Measurements from ENCODE around the gene OR7G3.

Gene OR7G3

DNA sequence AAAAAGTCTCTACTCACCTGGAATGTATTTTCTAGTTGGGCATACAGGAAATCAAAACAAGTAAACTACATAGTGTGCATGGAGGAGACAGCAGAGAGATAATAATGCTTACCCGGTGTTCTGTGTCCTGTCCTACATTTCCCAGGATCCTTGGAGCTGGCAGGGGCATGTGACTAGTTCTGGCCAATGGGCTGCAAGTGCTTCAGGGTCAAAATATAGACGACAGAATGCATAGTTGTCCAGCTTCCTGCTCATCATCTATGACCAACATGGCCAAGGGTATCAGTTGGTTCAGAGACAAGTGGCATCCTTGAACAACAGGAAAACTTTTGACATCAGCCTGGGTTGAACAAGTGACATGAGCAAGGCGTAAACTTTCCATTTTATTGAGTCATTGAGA lies 21.9 kb upstream of the OR7G3 start:
- Histone ChIP-seq H3K4me3 (ENCODE audit: low read length) (no peak overlapping the region), H4K20me1 (ENCODE audit: insufficient read depth, low read length) (no peaks in the 10 kb centered on the region), H3K4me2 (ENCODE audit: low read depth, low read length) (no peak overlapping the region), H3K4me1 (ENCODE audit: low read length) (no peaks in the 10 kb centered on the region), H3K36me3 (replicated peaks; ENCODE audit: insufficient read depth, low read length) (peaks cover 28% of the 10 kb centered on the region), H3F3A (ENCODE audit: insufficient read depth, low read length) (no peaks in the 10 kb centered on the region), H3K27ac (ENCODE audit: low read length) (no peak overlapping the region), H2AFZ (ENCODE audit: low read length) (no peak overlapping the region), H3K9me3 (replicated peaks; ENCODE audit: insufficient read depth, low read length) (peaks cover 4% of the 10 kb centered on the region; the same call in 1 of the 2 replicates), H3K9ac (ENCODE audit: low read length) (no peak overlapping the region), H3K79me2 (ENCODE audit: low read length) (peaks cover 96% of the 10 kb centered on the region), H3K27me3 (replicated peaks; ENCODE audit: insufficient read depth, low read length) (no peaks in the 10 kb centered on the region), H3K9me2 (replicated peaks; ENCODE audit: insufficient read depth, low read length) (no peaks in the 10 kb centered on the region)
- TF ChIP-seq, protein P1, sequence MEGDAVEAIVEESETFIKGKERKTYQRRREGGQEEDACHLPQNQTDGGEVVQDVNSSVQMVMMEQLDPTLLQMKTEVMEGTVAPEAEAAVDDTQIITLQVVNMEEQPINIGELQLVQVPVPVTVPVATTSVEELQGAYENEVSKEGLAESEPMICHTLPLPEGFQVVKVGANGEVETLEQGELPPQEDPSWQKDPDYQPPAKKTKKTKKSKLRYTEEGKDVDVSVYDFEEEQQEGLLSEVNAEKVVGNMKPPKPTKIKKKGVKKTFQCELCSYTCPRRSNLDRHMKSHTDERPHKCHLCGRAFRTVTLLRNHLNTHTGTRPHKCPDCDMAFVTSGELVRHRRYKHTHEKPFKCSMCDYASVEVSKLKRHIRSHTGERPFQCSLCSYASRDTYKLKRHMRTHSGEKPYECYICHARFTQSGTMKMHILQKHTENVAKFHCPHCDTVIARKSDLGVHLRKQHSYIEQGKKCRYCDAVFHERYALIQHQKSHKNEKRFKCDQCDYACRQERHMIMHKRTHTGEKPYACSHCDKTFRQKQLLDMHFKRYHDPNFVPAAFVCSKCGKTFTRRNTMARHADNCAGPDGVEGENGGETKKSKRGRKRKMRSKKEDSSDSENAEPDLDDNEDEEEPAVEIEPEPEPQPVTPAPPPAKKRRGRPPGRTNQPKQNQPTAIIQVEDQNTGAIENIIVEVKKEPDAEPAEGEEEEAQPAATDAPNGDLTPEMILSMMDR (IDR thresholded peaks at IDR 0.05; ENCODE audit: low read length): no peak
- TF ChIP-seq EZH2phosphoT487 (IDR thresholded peaks at IDR 0.05; ENCODE audit: low read length) (no peak), EZH2 (optimal IDR thresholded peaks at IDR 0.05; ENCODE audit: low read depth, low read length) (no peak)
- no peak for DNase-seq

DNA sequence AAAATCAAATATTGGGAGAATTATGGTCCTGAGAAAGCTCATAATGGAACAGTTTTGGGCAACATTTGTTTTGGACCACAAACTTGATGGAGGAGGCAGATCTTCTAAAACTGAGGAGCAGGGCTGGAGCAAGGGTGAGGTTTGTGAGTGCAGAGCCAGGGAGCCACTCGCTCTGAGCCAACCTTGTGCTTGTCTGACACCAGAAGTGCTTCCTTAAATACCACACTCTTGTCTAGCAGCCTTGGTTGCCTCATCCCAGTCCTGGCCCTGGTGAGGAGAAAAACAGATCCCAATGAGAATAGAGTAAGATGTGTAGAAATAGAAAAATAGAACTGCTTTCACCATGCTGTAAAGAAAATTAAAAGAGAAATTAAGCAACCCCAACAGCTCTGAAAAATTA lies 20.1 kb upstream of the OR7G3 start:
- no peak overlapping the region for H3K4me3 ChIP-seq (ENCODE audit: low read length)
- peaks cover 96% of the 10 kb centered on the region for H3K79me2 ChIP-seq (ENCODE audit: low read length)
- peaks cover 28% of the 10 kb centered on the region for H3K36me3 ChIP-seq (replicated peaks; ENCODE audit: insufficient read depth, low read length)
- no peak overlapping the region for H2AFZ ChIP-seq (ENCODE audit: low read length)
- no peaks in the 10 kb centered on the region for H4K20me1 ChIP-seq (ENCODE audit: insufficient read depth, low read length)
- DNase-seq: no peak
- H3F3A ChIP-seq (ENCODE audit: insufficient read depth, low read length): no peaks in the 10 kb centered on the region
- no peaks in the 10 kb centered on the region for H3K4me1 ChIP-seq (ENCODE audit: low read length)
- no peak overlapping the region for H3K9ac ChIP-seq (ENCODE audit: low read length)
- no peaks in the 10 kb centered on the region for H3K27me3 ChIP-seq (replicated peaks; ENCODE audit: insufficient read depth, low read length)
- no peak overlapping the region for H3K27ac ChIP-seq (ENCODE audit: low read length)
- no peak overlapping the region for H3K4me2 ChIP-seq (ENCODE audit: low read depth, low read length)
- H3K9me3 ChIP-seq (replicated peaks; ENCODE audit: insufficient read depth, low read length): peaks cover 4% of the 10 kb centered on the region; the same call in 1 of the 2 replicates
- no peaks in the 10 kb centered on the region for H3K9me2 ChIP-seq (replicated peaks; ENCODE audit: insufficient read depth, low read length)
- TF ChIP-seq, protein P1 (IDR thresholded peaks at IDR 0.05; ENCODE audit: low read length): no peak
- TF ChIP-seq EZH2phosphoT487 (IDR thresholded peaks at IDR 0.05; ENCODE audit: low read length) (no peak), EZH2 (optimal IDR thresholded peaks at IDR 0.05; ENCODE audit: low read depth, low read length) (no peak)

DNA sequence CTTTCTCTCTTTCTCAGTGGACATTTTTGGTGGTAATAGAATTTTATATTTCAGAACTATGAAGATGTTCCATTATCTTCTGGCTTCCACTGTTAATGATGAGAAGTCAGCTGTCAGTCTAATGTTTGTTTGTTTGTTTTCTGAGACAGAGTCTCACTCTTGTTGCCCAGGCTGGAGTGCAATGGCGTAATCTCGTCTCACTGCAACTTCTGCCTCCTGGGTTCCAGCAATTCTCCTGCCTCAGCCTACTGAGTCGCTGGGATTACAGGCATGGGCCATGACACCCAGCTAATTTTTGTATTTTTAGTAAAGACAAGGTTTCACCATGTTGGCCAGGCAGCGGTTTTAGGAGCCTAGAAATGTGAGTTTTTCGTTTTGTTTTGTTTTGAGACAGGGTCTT lies 18.2 kb upstream of the OR7G3 start:
- DNase-seq: no peak
- Histone ChIP-seq H3F3A (ENCODE audit: insufficient read depth, low read length) (no peaks in the 10 kb centered on the region), H3K9me3 (replicated peaks; ENCODE audit: insufficient read depth, low read length) (peaks cover 4% of the 10 kb centered on the region; the same call in 1 of the 2 replicates), H4K20me1 (ENCODE audit: insufficient read depth, low read length) (no peaks in the 10 kb centered on the region), H3K79me2 (ENCODE audit: low read length) (peaks cover 94% of the 10 kb centered on the region), H3K9ac (ENCODE audit: low read length) (no peak overlapping the region), H3K27ac (ENCODE audit: low read length) (no peak overlapping the region), H3K36me3 (replicated peaks; ENCODE audit: insufficient read depth, low read length) (peaks cover 25% of the 10 kb centered on the region), H3K9me2 (replicated peaks; ENCODE audit: insufficient read depth, low read length) (no peaks in the 10 kb centered on the region), H3K4me2 (ENCODE audit: low read depth, low read length) (no peak overlapping the region), H3K27me3 (replicated peaks; ENCODE audit: insufficient read depth, low read length) (no peaks in the 10 kb centered on the region), H3K4me3 (ENCODE audit: low read length) (no peak overlapping the region), H3K4me1 (ENCODE audit: low read length) (0 out of 2 replicates have a peak, but pooled peaks cover 5% of the 10 kb centered on the region), H2AFZ (ENCODE audit: low read length) (no peak overlapping the region)
- TF ChIP-seq, protein P1 (IDR thresholded peaks at IDR 0.05; ENCODE audit: low read length): no peak
- no peak for TF ChIP-seq EZH2phosphoT487 (IDR thresholded peaks at IDR 0.05; ENCODE audit: low read length)
- TF ChIP-seq EZH2 (optimal IDR thresholded peaks at IDR 0.05; ENCODE audit: low read depth, low read length): no peak

All from MM.1S (cell line).